NCI-H748 treated with DMSO at 0.1 percent for 48 hours (cell line): ENCODE data around the gene OR4D6.
A peak's percentile ranks its signal among the peaks of the same experiment; 100 is the strongest.
"Not testable (repeated sequence)": the region's sequence is repeated elsewhere in the genome, so short reads cannot be mapped to it uniquely, and the experiment has no call there.

Source experiments
- DNase-seq: peaks from one replicate; lab custom pipeline; 2025; lab: John Stamatoyannopoulos, UW

Gene OR4D6

DNA sequence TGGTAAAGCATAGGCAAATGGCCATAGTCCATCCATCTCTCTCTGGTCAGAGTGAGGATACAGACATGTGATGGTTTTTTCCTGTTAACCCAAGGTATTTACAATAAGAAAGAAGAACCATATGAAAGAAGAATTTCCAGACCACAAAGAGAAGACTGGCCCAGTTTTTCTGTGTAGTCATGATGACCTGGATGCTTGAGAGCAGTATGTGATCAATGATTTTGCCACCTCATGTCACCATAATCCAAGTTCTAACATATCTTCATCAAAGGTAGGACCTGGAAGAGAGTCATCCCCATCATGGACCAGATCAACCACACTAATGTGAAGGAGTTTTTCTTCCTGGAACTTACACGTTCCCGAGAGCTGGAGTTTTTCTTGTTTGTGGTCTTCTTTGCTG lies at the start of gene OR4D6:
TSS of gene OR4D6 (plus strand) at position 301 of the 400 bp plus-strand sequence. CDS start at position 301, 0 bp downstream.
- no peak for DNase-seq

DNA sequence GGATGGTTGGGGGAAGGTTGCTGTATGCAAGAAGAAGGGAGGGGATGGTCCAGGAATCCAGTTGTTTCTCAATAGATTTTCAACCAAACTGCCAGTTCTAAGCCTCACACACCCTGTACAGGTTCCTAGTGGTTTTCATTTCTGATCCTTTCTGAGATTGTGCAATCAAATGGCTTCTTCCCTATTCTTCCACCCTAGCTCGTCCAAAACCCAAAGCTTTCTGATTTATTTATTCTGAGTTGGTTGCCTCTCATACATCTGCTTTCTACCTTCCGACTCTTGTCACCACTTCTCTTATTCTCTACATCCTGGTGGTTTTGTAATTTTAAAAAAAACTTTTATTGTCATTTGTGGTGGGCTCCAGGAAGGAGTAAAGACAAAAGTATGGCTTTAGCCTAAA lies 43.1 kb upstream of the OR4D6 start:
- no peak for DNase-seq

DNA sequence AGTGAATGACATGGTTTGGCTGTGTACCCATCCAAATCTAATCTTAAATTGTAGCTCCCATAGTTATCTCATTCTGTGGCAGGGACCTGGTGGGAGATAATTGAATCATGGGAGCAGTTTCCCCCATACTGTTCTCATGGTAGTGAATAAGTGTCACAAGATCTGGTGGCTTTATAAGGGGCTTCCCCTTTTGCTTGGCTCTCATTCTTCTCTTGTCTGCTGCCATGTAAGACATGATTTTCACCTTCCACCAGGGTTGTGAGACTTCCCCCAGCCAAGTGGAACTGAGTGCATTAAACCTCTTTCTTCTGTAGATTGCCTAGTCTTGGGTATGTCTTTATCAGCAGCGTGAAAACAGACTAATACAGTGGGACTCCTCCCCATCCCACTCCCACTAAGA lies 41.6 kb upstream of the OR4D6 start:
- no peak for DNase-seq

DNA sequence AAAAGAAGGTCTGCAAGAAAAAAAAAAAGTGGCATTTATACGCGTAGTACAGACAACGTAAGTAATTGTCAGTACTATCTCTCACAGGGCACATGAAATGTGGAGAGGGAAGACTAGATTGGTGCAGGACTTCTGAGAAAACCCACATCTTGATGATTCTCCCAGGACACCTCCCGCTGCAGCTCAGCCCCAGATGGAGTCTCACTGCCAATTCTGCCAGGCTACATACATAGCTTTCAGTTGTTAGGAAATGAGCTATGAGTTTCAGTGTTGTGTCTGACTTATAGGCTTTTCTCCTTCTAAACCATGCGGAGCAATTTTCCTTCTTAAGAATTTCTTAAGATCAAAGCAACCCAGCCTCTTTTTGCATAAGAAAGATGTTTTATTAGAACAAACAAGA lies 40.1 kb upstream of the OR4D6 start:
- DNase-seq = no peak

DNA sequence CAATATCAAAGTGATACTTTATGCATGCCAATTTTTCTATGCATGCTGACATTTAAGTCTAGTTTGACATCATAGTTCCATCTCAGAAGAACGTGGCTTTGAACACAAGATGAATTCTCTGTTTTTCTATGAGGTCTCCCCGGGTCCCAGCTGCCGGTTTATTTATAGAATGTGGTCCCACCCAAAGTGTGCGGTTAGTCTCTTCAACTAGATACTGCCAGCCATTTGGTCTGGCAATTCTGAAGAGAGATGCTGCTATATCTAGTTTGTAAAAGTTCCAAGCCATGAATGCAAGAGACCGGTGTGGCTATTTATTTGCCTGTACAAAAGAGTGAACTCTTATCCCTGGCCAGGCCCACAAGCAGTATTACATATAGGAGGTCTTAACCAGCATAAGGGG lies 39.7 kb upstream of the OR4D6 start:
- no peak for DNase-seq

DNA sequence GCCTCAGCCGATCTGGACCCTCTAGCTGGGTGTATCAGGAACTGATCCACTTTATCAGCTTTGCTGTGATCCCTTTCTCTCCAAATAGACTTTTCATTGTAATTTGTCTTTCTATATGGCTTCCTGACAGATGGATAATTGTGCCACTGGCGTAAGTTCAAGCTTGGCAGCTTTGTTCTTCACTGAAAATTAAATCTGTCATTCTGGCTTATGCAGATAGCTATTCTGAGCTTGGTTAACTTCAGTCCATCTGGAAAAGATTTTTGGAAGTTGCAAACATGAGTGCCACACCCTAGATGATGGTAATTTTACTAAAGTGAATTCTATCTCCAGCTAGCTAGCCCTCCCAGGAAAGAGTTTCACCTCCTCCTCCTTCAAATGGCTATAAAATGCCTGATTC lies 38.6 kb upstream of the OR4D6 start:
- DNase-seq = no peak

DNA sequence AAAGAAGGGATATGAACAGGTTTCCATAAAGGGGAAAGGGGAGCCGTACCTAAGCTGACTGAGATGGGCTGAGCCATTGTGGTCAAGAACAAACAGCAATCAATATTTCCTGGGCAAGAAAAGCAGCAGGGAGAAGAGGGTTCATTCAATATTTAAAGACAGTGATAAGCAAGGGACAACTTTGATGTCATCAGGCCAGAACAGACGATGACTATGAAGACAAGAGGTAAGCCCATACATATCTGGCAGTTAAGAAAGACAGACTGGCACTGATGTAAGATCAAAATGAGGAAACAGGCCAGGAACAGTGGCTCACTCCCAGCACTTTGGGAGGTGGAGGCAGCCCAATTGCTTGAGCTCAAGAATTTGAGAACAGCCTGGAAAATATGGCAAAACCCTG lies 32.9 kb upstream of the OR4D6 start:
- no peak for DNase-seq

DNA sequence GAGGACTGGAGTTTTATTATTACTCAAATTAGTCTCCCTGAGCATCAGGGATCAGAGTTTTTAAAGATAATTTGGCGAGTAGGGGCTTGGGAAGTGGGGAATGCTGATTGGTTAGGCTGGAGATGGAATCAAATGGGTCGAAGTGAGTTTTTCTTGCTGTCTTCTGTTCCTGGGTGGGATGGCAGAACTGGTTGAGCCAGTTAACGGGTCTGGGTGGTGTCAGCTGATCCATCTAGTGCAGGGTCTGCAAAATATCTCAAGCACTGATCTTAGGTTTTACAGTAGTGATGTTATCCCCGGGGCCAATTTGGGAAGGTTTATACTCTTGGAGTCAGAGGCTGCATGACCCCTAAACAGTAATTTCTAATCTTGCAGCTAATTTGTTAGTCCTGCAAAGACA lies 31.6 kb upstream of the OR4D6 start:
- DNase-seq = no peak

DNA sequence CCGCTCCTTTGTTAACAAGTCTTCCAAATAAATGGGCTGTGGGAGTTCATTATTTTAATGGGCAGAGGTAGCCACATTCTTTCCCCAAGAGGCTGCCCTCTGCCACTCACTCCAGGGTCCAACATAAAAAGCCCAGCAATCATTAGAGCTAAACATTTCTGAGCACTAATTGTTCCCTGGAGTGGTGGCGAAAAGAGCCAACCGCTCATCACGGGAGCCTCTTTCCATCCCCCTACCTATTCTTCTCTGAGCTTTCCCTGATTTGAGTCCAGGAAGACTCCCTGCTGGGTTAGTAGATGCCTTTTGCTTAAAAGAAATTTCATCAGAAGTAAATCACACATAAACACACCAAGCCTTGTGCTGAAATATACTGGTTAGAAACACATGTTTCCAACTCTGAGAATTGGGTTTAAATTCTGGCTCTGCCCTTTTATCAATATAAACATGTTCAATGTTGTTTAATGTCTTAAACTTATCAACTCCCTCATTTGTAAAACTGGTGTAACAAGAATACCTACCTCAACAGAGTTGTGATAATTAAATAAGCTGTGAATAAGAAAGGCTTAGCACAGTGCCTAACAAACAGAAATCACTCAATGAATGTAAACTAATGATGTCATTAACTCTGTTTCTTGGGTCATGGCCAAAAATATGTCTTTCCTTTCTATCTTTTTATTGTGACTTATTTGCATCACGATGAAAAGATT lies 30.2 kb upstream of the OR4D6 start, which contains the start of gene OR5A2:
TSS of gene OR5A2 (minus strand) at position 53 of the 707 bp plus-strand sequence. CDS start 3,460 bp downstream, outside the sequence.
- DNase-seq = peak; percentile 35

DNA sequence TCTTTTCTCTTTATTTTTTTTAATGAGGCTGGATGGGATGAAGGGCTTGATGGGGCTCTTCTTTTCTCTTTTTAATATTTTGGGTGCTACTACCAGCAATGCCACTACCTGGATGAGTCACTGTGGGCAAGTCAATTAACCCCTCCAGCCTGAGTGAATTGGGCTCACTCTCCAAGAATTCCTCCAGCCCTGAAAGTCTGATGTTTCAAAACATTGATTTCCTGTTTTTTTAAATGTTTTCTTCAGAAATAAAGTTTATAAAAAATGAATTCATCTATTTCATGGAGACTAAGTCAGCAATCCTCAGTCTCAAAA lies 29.7 kb upstream of the OR4D6 start:
- DNase-seq = no peak

DNA sequence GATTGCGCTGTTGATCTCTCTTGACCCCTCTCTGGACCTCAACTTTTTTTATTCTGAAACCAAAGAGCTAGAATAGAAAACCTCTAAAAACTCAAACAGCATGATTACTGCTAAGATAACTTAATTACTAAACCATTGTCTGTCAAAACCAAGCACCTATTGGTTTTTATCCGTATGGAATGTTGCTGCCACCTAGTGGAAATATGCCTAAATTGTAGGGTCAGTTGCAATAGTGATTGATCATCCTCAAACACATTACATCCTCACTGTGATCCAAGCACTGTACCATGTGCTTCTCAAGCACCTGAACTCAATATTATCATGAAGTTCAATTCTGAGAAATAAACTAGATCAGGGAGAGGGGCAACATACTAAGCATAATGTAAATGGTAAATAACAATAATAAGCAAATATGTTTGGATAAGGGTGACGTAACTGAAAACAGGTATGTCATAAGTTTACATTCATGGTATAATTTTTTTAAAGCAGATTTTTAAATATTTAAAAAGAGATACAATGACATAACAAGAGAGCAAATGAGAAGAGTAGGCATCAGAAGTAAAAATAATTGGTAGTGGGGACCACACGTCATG lies 26.7 kb upstream of the OR4D6 start:
- DNase-seq = peak; percentile 69

DNA sequence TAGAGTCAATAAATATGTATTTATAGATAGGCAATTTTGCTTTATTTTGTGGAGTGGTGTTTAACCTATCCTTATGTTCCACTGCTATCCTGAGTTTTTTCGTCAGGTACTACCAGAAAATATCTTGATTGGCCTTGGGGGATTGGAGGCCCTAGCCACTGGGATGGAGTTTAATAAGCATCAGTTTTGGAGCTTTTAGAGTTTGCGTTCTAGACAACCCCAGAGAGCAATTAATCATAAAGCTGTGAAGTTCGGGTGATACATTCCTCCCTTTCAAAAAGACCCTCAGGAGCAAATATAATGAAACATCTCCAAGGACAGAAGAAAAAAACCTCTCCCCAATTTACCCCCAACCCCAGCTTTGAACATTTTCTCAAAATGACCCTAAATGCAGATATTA lies 20.6 kb upstream of the OR4D6 start, which contains the start of gene OR5A1:
TSS of gene OR5A1 (plus strand) at position 301 of the 400 bp plus-strand sequence. CDS start 6,700 bp downstream, outside the sequence.
- DNase-seq = no peak

DNA sequence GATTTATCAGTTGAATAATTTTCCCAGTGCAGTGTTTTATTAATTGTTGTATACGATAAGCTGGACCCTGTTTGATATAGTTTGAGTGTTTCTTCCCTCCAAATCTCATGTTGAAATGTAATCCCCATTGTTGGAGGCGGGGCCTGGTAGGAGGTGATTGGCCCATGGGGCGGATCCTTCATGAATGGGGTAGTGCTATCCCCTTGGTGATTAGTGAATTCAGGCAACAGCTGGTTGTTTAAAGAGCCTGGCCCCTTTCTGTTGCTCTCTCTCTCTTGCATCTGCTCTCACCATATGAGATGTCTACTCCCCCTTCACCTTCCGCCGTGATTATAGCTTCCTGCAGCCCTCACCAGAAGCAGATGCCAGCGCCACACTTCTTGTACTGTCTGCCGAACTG lies 19.0 kb upstream of the OR4D6 start:
- DNase-seq = no peak

DNA sequence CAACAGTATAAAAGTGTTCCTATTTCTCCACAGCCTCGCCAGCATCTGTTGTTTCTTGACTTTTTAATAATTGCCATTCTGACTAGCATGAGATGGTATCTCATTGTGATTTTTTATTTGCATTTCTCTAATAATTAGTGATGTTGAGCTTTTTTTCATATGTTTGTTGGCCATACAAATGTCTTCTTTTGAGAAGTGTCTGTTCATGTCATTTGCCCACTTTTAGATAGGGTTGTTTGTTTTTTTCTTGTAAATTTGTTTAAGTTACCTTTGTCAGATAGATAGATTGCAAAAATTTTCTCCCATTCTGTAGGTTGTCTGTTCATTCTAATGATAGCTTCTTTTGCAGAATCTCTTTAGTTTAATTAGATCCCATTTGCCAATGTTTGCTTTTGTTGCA lies 11.1 kb upstream of the OR4D6 start:
- DNase-seq = not testable (repeated sequence)

DNA sequence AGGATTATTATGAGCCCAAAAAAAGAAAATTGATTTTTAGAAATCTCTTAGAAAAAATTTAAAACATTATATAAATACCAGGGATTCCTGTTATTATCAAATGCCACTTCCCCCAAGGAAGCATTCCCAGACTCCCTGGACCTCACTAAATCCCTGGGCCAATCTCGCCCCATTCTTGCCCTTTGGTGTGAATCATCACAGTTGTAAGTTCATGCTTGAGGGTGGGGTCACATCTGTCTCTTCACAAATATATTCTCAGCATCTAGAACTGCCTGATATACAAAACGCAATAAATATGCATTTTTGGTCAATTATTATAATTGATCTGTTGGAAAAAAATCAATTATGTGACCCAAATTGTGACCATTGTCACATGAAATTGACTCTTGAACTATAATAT lies 8.3 kb upstream of the OR4D6 start:
- DNase-seq = no peak

DNA sequence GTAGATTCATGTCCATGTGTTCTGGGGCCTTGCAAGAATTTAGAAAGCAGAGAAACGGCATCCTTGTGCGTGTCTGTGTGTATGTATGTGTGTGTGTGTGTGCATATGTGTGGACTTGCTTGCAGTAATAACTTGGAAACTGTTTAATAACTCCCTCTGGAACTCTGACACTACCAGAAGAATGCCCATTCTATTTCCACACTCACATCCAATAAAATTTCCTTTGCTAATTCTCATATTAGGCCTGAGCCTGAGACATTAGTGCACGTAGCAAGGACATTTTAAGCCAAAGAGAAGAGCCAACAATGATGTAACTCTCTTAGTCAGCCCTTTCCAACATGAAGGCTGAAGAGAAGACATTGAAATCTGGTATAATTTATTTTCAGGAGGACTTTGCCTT lies 3.2 kb downstream of the OR4D6 start:
- no peak for DNase-seq

DNA sequence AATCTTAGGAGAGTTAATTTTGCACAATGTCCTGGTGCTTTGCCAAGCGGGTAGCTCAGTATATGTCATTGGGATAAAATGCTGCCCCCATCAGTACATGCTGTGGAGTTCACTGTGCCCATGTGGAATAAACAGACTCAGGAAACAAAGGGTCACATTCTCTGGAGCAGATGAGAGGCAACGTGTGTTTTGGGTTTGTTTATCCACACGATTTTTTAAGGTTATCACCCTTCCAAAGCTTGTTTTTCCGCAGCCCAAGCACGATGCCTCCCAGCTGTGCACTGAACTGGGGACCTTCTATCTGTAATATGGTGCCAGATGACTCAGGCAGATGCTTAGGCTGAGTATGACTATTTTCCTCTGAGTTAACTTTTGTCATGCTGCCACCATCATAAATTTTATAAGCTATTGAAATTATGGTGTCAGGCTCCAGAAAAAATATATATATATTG lies 6.5 kb downstream of the OR4D6 start:
- DNase-seq = no peak

DNA sequence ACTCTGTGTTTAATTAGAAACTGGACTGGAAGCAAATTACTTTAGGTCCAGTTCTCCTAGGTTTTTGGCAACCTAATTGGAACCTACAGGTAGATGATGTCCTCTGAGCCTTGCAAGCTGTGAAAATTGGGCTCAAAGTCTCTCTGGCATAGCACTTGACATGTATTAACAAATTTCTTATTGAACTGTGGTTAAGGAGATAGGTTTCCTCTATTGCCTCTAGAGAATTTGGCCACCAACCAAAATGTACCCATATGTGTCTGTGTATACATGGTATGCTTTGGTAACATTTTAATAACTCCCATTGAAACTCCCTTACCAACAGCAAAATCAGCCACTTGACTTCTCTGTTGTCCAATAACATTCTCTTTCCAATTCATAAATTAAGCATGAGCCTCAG lies 16.3 kb downstream of the OR4D6 start, which contains the start of gene OR4D10:
TSS of gene OR4D10 (plus strand) at position 301 of the 400 bp plus-strand sequence. CDS start 4,115 bp downstream, outside the sequence.
- no peak for DNase-seq

DNA sequence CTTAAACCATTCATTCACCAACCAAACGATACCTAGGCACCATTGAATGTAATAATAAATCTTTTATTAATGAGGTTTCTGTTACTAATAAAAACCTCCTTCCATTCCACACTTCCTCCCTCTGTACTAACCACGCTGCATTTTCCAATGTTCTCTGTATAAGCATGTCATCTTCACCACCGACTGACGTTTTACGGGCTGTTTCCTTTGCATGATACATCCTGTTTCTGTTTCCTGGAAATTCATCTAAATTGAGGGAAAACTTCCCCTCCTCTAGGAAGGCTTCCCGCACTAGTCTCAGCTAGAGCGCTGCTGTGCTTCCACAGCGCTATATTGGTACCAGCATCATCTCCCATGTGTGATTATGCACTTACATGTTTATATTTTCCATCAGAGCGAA lies 18.4 kb downstream of the OR4D6 start:
- no peak for DNase-seq

DNA sequence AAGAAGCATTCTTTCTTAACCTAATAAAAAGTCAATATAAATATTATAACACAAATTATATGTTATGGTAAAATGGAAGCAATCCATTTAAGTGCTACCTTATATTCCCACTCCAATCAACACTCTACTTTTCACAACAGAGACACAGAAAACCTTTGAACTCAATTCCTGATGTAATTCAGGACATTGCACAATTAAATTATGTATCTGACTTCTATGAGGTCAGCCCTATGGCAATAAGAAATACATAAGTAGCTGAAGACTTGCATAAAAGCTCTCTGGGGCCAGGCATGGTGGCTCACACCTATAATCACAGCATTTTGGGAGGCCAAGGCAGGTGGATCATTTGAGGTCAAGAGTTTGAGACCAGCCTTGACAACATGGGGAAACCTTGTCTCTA lies 23.1 kb downstream of the OR4D6 start:
- DNase-seq = no peak

DNA sequence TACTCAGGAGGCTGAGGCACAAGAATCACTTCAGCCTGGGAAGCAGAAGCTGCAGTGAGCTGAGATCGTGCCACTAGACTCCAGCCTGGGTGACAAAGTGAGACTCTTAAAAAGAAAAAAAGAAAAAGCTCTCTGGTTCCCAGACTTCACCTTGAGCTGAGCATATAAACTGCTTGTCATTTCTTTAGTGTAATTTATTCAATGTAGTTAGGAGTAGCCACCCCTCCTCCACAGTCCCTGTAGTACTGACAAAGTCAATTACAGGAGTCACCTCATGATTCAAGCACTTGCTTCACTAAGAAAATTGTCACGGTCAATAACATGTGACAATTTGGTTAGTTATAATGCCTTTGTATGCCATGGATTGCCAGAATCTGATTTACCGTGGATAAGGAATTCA lies 23.6 kb downstream of the OR4D6 start:
- no peak for DNase-seq

DNA sequence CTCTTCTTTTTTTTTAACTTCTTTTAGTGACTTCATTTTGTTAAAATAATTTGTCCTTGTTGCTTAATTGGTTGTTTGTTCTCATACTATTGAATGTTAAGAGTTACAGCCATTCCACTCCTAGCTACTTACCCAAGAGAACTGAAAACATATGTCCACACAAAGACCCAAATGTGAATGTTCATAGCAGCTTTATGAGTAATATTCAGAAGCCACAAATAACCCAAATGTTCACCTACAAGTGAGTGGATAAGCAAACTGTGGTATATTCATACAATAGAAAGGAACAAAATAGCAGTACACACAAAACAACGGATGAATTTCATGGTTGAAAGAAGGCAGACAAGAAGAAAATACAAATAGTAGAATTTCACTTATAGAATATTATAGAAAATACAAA lies 45.2 kb downstream of the OR4D6 start:
- no peak for DNase-seq

DNA sequence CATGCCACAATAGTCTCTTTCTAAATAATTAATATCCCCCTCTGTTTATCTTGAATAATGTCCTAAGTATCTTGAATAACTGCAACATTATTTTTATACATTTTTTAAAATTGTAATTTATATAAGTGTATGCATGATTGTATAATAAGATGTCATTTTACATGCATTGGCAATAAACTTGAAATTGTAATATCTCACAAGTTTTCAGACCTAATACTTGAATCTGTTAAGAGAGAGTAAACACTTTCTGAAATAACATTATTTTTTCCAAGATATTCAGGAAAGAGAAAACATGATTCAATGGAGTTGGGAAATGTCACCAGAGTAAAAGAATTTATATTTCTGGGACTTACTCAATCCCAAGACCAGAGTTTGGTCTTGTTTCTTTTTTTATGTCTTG lies 46.5 kb downstream of the OR4D6 start, which contains the start of gene OR4D11:
TSS of gene OR4D11 (plus strand) at position 301 of the 400 bp plus-strand sequence. CDS start at position 301, 0 bp downstream.
- no peak for DNase-seq
